MM.1S (cell line): ENCODE data around the gene TP53I3.

ENCODE experiments used
- EZH2 ChIP-seq: fragments of 300-600 bp; sonication (generic); optimal IDR thresholded peaks from 2 replicates; pipeline ENCODE3; 2017; ENCODE audit warnings: low read depth, mild to moderate bottlenecking, antibody characterized with exemption, low read length, mixed read lengths
- TF ChIP-seq, protein P1 (sequence below): fragments of 300-600 bp; sonication (generic); IDR thresholded peaks from 2 replicates; pipeline ENCODE4 v1.5.1; 2016; ENCODE audit warnings: antibody characterized with exemption, low read length, mixed read lengths

DNA sequence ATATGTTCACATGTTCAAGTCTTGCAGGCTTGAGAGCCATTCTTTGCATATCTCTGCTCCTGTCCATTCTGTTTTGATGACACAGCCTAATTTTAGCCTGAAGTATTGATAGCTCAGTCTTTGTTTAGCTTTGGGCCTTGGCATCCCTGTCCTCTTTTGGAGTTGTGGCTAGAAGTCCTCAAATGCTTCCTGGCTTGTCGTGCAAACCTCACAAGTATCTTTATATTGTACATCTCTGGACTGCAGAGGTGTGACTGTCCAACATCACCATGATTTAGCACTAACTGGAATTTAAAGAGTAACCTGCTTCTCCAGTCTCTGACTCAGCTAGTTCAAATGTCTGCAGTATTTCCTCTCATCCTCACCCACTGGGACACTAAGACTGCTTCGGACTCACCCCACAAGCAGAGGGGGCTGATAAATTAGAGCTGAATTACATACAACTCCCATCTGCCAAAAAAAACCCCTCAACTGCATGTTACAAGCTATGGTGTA is 26.8 kb upstream of the TP53I3 start:
- no peak for TF ChIP-seq EZH2
- TF ChIP-seq, protein P1, sequence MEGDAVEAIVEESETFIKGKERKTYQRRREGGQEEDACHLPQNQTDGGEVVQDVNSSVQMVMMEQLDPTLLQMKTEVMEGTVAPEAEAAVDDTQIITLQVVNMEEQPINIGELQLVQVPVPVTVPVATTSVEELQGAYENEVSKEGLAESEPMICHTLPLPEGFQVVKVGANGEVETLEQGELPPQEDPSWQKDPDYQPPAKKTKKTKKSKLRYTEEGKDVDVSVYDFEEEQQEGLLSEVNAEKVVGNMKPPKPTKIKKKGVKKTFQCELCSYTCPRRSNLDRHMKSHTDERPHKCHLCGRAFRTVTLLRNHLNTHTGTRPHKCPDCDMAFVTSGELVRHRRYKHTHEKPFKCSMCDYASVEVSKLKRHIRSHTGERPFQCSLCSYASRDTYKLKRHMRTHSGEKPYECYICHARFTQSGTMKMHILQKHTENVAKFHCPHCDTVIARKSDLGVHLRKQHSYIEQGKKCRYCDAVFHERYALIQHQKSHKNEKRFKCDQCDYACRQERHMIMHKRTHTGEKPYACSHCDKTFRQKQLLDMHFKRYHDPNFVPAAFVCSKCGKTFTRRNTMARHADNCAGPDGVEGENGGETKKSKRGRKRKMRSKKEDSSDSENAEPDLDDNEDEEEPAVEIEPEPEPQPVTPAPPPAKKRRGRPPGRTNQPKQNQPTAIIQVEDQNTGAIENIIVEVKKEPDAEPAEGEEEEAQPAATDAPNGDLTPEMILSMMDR, result no peak
